GM06990 (cell line): ENCODE data around the gene LIN28B.
A peak's percentile ranks its signal among the peaks of the same experiment; 100 is the strongest.

Experiments
- DNase-seq: peaks from one replicate; pipeline ENCODE4 v3.0.0-alpha.2; 2011; ENCODE audit not compliant: insufficient read length; ENCODE audit errors: extremely low read depth
- H3K27me3 ChIP-seq: replicated peaks from 2 replicates; pipeline ENCODE4 v1.6.0; 2011; ENCODE audit warnings: low read length; ENCODE audit not compliant: control insufficient read depth, insufficient read depth
- H3K36me3 ChIP-seq: 2 replicates; pipeline ENCODE4 v1.5.1; 2011; ENCODE audit warnings: low read length; ENCODE audit not compliant: control insufficient read depth, insufficient read depth
- H3K4me3 ChIP-seq: replicated peaks from 2 replicates; pipeline ENCODE4 v1.5.1; 2011; ENCODE audit warnings: low read depth, mild to moderate bottlenecking, control low read depth, low read length
- CTCF ChIP-seq: IDR thresholded peaks from 2 replicates; pipeline ENCODE4 v1.5.1; 2011; ENCODE audit warnings: low read length, control low read depth, mild to moderate bottlenecking, inconsistent platforms; ENCODE audit not compliant: insufficient read depth, poor library complexity, severe bottlenecking

LIN28B gene

GRCh38 chr6:104929353-104929752 is 27.6 kb upstream of the LIN28B start:
- DNase-seq: no peak
- H3K36me3 ChIP-seq: no peaks in the 10 kb centered on the region
- no peaks in the 10 kb centered on the region for H3K27me3 ChIP-seq
- TF ChIP-seq CTCF: no peak
- H3K4me3 ChIP-seq: no peak overlapping the region

- H3K36me3 ChIP-seq: no peaks in the 10 kb centered on the region
- H3K27me3 ChIP-seq: no peaks in the 10 kb centered on the region
- H3K4me3 ChIP-seq: no peak overlapping the region
- no peak for DNase-seq
- no peak for TF ChIP-seq CTCF
Measured at GRCh38 chr6:104930939-104931338, 26.0 kb upstream of the LIN28B start.

GRCh38 chr6:104936766-104937535 is 20.0 kb upstream of the LIN28B start:
- Histone ChIP-seq H3K4me3 (no peak overlapping the region), H3K36me3 (no peaks in the 10 kb centered on the region), H3K27me3 (no peaks in the 10 kb centered on the region)
- DNase-seq: no peak
- TF ChIP-seq CTCF: no peak

- H3K4me3 ChIP-seq: no peak overlapping the region
- no peaks in the 10 kb centered on the region for H3K27me3 ChIP-seq
- H3K36me3 ChIP-seq: no peaks in the 10 kb centered on the region
- TF ChIP-seq CTCF: no peak
- no peak for DNase-seq
Measured at GRCh38 chr6:104940238-104940892, 16.5 kb upstream of the LIN28B start.

GRCh38 chr6:104940893-104941728 is 15.8 kb upstream of the LIN28B start:
- no peak overlapping the region for H3K4me3 ChIP-seq
- no peaks in the 10 kb centered on the region for H3K27me3 ChIP-seq
- no peaks in the 10 kb centered on the region for H3K36me3 ChIP-seq
- peak; percentile 53 for DNase-seq
- no peak for TF ChIP-seq CTCF
